Pancreas (tissue), 10 donors: ENCODE measurements around the gene TEX55. TPM values are rescaled to one million over a fixed set of nuclear protein-coding genes. Genes with fewer than 3 reads are reported as not detected.

Source experiments
- ATAC-seq, 4 donors: fragments of 200-7000 bp; cut with Tn5 transposase; one replicate each; pipeline versions ENCODE4 v1.8.0 to v1.9.1; 2020; ENCODE audit warnings: mild to moderate bottlenecking in 4 of 4, moderate library complexity in 4 of 4
- DNase-seq, 6 donors: peaks; one replicate each; pipeline ENCODE4 v3.0.0-alpha.2; 2020
- FAIRE-seq: peaks from 2 replicates; lab custom pipeline; 2012; peaks lifted over from hg19 to GRCh38; lab: Jason Lieb, UNC
- H3K27ac ChIP-seq, 4 donors: fragments of 200-600 bp; sonication (generic); 1 replicate in 3 of 4; 2 replicates in 1 of 4; pipeline versions ENCODE4 v1.5.0 to v1.8.0; 2020
- H3K27me3 ChIP-seq, 4 donors: fragments of 200-600 bp; one replicate each; pipeline ENCODE4 v1.8.0; 2021
- H3K36me3 ChIP-seq, 3 donors: fragments of 200-600 bp; sonication (generic) in 1 of 3; one replicate each; pipeline versions ENCODE4 v1.5.0 to v1.8.0; 2020 to 2021
- H3K4me1 ChIP-seq, 3 donors: fragments of 200-600 bp; one replicate each; pipeline ENCODE4 v1.8.0; 2021
- H3K4me3 ChIP-seq, 4 donors: fragments of 200-600 bp; sonication (generic) in 2 of 4; one replicate each; pipeline versions ENCODE4 v1.5.0 to v1.8.0; 2020 to 2021
- H3K9me3 ChIP-seq, 4 donors: fragments of 200-600 bp; one replicate each; pipeline ENCODE4 v1.8.0; 2021
- WGBS, 2 donors: extraction: QIAGEN DNeasy Blood & Tissue Kit; methylation state at CpG; one replicate each; pipeline ENCODE4 v1.1.7; 2013; 5-methylcytosine and 5-hydroxymethylcytosine counted together
- intact Hi-C, 3 donors: fragments of 100-400 bp; cut with DNase I; formaldehyde crosslinking; loops; one replicate each; pipeline versions ENCODE4 v1.11.1 to v1.14.2; 2022
- polyA plus RNA-seq, 2 donors: library from polyadenylated mRNA; stranded (reverse); fragments of 200-250 nt; gene quantifications; one replicate each; pipeline ENCODE4 v1.2.3, GENCODE V29; 2013
- total RNA-seq, 6 donors: library from RNA; stranded (reverse); fragmentation: NEBNext Ultra II Directional in 4 of 6; extraction: Animal tissue kit (Norgen Biotek cat#: 25700) in 4 of 6; gene quantifications; one replicate each; pipeline versions ENCODE4 v1.2.1 to v1.2.4, GENCODE V29; 2021 to 2023
- TF ChIP-seq, protein P1 (sequence below), 4 donors: fragments of 200-600 bp; sonication (generic) in 3 of 4; IDR thresholded peaks; one replicate each; pipeline versions ENCODE4 v1.5.0 to v1.8.0; 2021; ENCODE audit warnings: antibody characterized with exemption in 4 of 4
- donor health status: healthy with polysubstance abuse.
- donor health status: DM: no; HTN: no; CAD: no; lungs with moderate emphysema.
- donor health status: DM: no; HTN: no; CAD: no.
- donor health status: control.
- donor health status: control.
- donor health status: Bipolar disorder and iron deficiency.
- donor health status: DM: yes; HTN: yes; CAD: no.
- donor health status: DM: no; HTN: no; CAD: no.
- donor health status: DM: no; HTN: no; CAD: no.
- donor health status: DM: yes; HTN: yes; CAD: no.

Gene TEX55
- total and polyA plus RNA-seq, 8 donors = not detected

DNA sequence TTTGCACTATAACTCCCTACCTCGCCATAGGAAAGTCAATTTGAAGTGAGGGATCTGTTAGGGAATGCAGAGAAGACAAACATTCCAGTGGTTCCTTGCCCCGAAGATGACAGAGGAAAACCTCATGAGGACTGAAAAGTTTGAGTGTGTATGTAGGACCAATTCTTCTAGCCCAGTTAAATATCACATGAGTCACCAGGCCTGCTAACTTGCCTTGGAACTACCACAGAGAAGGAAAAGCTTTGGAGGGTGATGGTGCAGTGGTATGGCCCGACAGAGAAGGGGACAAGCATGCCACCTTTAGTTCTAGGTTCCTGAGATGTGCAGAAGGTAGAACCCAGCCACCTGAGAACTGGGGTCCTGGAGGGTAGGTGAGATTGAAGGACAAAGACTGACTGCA, 24.9 kb downstream of the TEX55 start:
- intact Hi-C loops = no loop called here

DNA sequence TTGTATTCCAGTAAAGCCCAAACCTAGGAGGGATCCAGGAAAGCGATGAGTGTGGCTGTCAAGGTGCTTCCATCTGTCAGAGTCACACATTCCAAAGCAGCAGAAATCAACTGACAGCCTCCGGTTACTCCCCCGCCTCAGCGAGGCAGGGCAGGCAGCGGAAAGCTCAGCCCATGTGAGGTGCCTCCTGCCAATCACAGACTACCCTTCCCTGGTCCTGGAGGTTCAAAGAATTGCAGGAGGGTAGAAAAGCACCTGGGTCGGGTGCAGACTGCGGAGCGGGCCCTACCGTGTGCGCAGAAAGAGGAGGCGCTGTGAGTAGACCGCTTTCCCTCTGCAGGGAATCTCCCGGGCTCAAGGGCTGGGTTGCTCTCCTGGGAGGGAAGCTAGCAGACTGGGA, 27.4 kb downstream of the TEX55 start, which contains the start of gene UPK1B:
Gene UPK1B, plus strand, starts transcription at position 274 of the 400 bp plus-strand sequence. CDS start 13,144 bp downstream, outside the sequence.
- Histone ChIP-seq H3K9me3 (no peaks in the 10 kb centered on the region), H3K4me3 (peak within 1 kb of the TSS in 1 of 4 donors; percentile 9), H3K36me3 (no peaks in the 10 kb centered on the region), H3K27ac (no peak within 1 kb of the TSS), H3K27me3 (no peaks in the 10 kb centered on the region), H3K4me1 (peaks cover 0 to 7% (median 0%) of the 10 kb centered on the region in 3 donors)
- DNase-seq (no peak), ATAC-seq (peak in 2 of 4 donors; percentile 56 to 71), FAIRE-seq (no peak)
- intact Hi-C loops = no loop called here
- TF ChIP-seq, protein P1, sequence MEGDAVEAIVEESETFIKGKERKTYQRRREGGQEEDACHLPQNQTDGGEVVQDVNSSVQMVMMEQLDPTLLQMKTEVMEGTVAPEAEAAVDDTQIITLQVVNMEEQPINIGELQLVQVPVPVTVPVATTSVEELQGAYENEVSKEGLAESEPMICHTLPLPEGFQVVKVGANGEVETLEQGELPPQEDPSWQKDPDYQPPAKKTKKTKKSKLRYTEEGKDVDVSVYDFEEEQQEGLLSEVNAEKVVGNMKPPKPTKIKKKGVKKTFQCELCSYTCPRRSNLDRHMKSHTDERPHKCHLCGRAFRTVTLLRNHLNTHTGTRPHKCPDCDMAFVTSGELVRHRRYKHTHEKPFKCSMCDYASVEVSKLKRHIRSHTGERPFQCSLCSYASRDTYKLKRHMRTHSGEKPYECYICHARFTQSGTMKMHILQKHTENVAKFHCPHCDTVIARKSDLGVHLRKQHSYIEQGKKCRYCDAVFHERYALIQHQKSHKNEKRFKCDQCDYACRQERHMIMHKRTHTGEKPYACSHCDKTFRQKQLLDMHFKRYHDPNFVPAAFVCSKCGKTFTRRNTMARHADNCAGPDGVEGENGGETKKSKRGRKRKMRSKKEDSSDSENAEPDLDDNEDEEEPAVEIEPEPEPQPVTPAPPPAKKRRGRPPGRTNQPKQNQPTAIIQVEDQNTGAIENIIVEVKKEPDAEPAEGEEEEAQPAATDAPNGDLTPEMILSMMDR (IDR thresholded peaks at IDR 0.05) = no peak
- 45 to 48% methylated on average over 13 of the region's 13 CpGs for WGBS, 2 donors

More for the DNA sequence above, 24.9 kb downstream of the TEX55 start:
- no peak for ATAC-seq
- 75 to 86% methylated on average over 3 of the region's 3 CpGs for WGBS, 2 donors
- H3K27ac ChIP-seq = no peak overlapping the region
- no peak overlapping the region for H3K4me3 ChIP-seq
- TF ChIP-seq, protein P1 (IDR thresholded peaks at IDR 0.05) = no peak
- no peaks in the 10 kb centered on the region for H3K9me3 ChIP-seq
- no peak for FAIRE-seq
- no peaks in the 10 kb centered on the region for H3K27me3 ChIP-seq
- no peaks in the 10 kb centered on the region for H3K36me3 ChIP-seq
- H3K4me1 ChIP-seq = peaks cover 0 to 7% (median 0%) of the 10 kb centered on the region in 3 donors
- no peak for DNase-seq

DNA sequence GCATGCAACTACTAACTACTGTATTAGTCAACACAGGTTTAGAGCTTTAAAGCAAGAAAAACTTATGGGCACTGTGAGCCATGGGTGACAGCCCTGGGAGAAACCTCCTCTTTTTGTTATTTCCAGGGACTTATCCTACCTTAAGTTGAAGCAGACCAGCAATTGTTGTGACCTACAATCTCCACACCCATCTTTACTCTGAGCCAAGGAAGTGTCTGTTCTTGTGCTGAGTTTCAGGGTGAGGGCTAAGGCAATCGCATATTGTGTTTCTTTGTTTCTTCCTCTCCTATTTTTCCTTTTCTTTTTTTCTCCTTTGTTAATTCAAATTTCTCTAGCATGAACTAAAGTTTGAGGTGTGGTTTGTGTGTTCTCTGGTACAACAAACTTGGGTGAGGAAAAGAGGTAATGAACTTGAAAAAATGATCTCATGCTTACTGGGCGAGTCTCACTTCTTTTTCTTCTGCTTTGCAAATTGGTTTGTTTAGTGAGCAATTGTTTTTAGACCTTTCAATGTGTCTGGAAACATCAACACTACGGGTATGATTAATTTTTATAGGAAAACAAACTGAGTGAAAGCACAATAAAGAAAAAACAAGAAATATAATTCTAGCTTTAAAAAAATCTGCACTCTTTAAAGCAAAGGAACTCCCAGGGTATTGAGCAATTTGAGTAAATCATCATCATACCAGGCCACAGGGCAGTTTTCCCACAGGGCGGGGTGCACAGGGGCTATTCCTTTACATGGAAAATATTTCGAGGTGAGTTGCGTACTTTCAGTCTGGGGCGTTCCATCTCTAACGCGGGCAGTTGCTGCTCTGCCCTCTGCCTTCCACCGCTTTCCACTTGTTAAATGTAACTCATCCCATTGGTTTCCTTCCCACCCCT, 30.1 kb downstream of the TEX55 start:
- H3K36me3 ChIP-seq = no peaks in the 10 kb centered on the region
- WGBS, 2 donors = 40 to 57% methylated on average over 10 of the region's 10 CpGs
- no peaks in the 10 kb centered on the region for H3K9me3 ChIP-seq
- FAIRE-seq (no peak), ATAC-seq (peak; percentile 35 to 78 (median 70)), DNase-seq (peak in 2 of 6 donors; percentile 8 to 20)
- TF ChIP-seq, protein P1 (IDR thresholded peaks at IDR 0.05) = no peak
- H3K27ac ChIP-seq = peak overlapping the region in 3 of 4 donors; percentile 1 to 46 (median 44)
- no peaks in the 10 kb centered on the region for H3K27me3 ChIP-seq
- peaks cover 0 to 7% (median 0%) of the 10 kb centered on the region in 3 donors for H3K4me1 ChIP-seq
- H3K4me3 ChIP-seq = no peak overlapping the region
- intact Hi-C loops = no loop called here

DNA sequence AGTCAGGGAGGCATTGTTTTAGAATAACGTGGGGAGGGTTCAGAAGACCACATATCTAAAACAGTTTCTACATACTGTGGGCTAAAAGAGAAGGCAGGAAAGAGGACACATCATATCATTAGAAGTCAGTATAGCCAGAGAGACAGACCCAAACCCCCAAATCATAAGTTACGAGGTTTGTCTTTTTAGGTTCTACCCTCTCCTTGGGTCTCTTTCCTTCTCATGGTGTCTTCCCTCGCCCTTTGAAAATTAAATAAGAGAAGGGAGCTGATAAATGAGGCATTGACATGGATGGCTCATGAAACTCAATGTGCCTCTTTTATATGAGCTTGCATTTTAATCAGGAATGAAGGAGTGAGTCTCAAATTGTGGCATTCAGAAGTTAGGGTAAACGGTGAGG, 30.8 kb downstream of the TEX55 start:
- Histone ChIP-seq H3K27ac (peak overlapping the region in 1 of 4 donors; percentile 44), H3K4me3 (no peak overlapping the region), H3K36me3 (no peaks in the 10 kb centered on the region), H3K9me3 (no peaks in the 10 kb centered on the region), H3K27me3 (no peaks in the 10 kb centered on the region), H3K4me1 (peaks cover 0 to 7% (median 0%) of the 10 kb centered on the region in 3 donors)
- TF ChIP-seq, protein P1 (IDR thresholded peaks at IDR 0.05) = no peak
- WGBS, 2 donors = 63 to 65% methylated on average over 4 of the region's 4 CpGs
- FAIRE-seq (no peak), ATAC-seq (no peak), DNase-seq (no peak)
- intact Hi-C loops = no loop called here
